ENCODE results near the gene COL20A1. TPM values are rescaled to one million over a fixed set of nuclear protein-coding genes. Genes with fewer than 3 reads are reported as not detected.

The COL20A1 gene
- polyA plus RNA-seq, 4 donors, result 0.09 to 1.7 TPM; not detected in 2

GRCh38 chr20:63314015-63314471 is 21.1 kb downstream of the COL20A1 start:
- Histone ChIP-seq H3K27ac (ENCODE audit: low read depth in 1 of 3, low read length in 2 of 3) (no peak overlapping the region), H3K36me3 (ENCODE audit: control insufficient read depth in 3 of 3, insufficient read depth in 2 of 3, low read depth in 1 of 3, low read length in 3 of 3) (no peaks in the 10 kb centered on the region), H3K9me3 (ENCODE audit: control insufficient read depth in 2 of 2, insufficient read depth in 1 of 2, low read depth in 1 of 2, low read length in 1 of 2) (no peaks in the 10 kb centered on the region), H3K4me3 (ENCODE audit: low read depth in 1 of 3, low read length in 3 of 3) (no peak overlapping the region), H3K4me1 (ENCODE audit: control insufficient read depth in 3 of 3, insufficient read depth in 2 of 3, low read depth in 1 of 3, low read length in 2 of 3) (no peaks in the 10 kb centered on the region), H3K27me3 (ENCODE audit: control insufficient read depth in 3 of 3, insufficient read depth in 3 of 3, low read length in 3 of 3) (no peaks in the 10 kb centered on the region)
- 30 to 75% (median 45%) methylated on average over 7 to 9 of the region's 9 CpGs for WGBS, 3 donors
- FAIRE-seq (no peak), DNase-seq (no peak)

GRCh38 chr20:63314566-63315239 is 21.7 kb downstream of the COL20A1 start:
- Histone ChIP-seq H3K36me3 (ENCODE audit: control insufficient read depth in 3 of 3, insufficient read depth in 2 of 3, low read depth in 1 of 3, low read length in 3 of 3) (no peaks in the 10 kb centered on the region), H3K4me3 (ENCODE audit: low read depth in 1 of 3, low read length in 3 of 3) (no peak overlapping the region), H3K9me3 (ENCODE audit: control insufficient read depth in 2 of 2, insufficient read depth in 1 of 2, low read depth in 1 of 2, low read length in 1 of 2) (no peaks in the 10 kb centered on the region), H3K27ac (ENCODE audit: low read depth in 1 of 3, low read length in 2 of 3) (no peak overlapping the region), H3K4me1 (ENCODE audit: control insufficient read depth in 3 of 3, insufficient read depth in 2 of 3, low read depth in 1 of 3, low read length in 2 of 3) (no peaks in the 10 kb centered on the region), H3K27me3 (ENCODE audit: control insufficient read depth in 3 of 3, insufficient read depth in 3 of 3, low read length in 3 of 3) (no peaks in the 10 kb centered on the region)
- FAIRE-seq (no peak), DNase-seq (no peak)
- WGBS, 3 donors, result 69 to 82% (median 75%) methylated on average over 19 to 21 of the region's 21 CpGs

GRCh38 chr20:63315240-63315689 is 22.3 kb downstream of the COL20A1 start:
- no peaks in the 10 kb centered on the region for H3K9me3 ChIP-seq (ENCODE audit: control insufficient read depth in 2 of 2, insufficient read depth in 1 of 2, low read depth in 1 of 2, low read length in 1 of 2)
- 47 to 59% (median 48%) methylated on average over 14 to 15 of the region's 15 CpGs for WGBS, 3 donors
- no peaks in the 10 kb centered on the region for H3K27me3 ChIP-seq (ENCODE audit: control insufficient read depth in 3 of 3, insufficient read depth in 3 of 3, low read length in 3 of 3)
- no peak overlapping the region for H3K27ac ChIP-seq (ENCODE audit: low read depth in 1 of 3, low read length in 2 of 3)
- no peaks in the 10 kb centered on the region for H3K36me3 ChIP-seq (ENCODE audit: control insufficient read depth in 3 of 3, insufficient read depth in 2 of 3, low read depth in 1 of 3, low read length in 3 of 3)
- FAIRE-seq, result no peak
- H3K4me3 ChIP-seq (ENCODE audit: low read depth in 1 of 3, low read length in 3 of 3), result no peak overlapping the region
- H3K4me1 ChIP-seq (ENCODE audit: control insufficient read depth in 3 of 3, insufficient read depth in 2 of 3, low read depth in 1 of 3, low read length in 2 of 3), result no peaks in the 10 kb centered on the region
- DNase-seq, result no peak

GRCh38 chr20:63315731-63316491 is 22.9 kb downstream of the COL20A1 start:
- Histone ChIP-seq H3K4me1 (ENCODE audit: control insufficient read depth in 3 of 3, insufficient read depth in 2 of 3, low read depth in 1 of 3, low read length in 2 of 3) (no peaks in the 10 kb centered on the region), H3K36me3 (ENCODE audit: control insufficient read depth in 3 of 3, insufficient read depth in 2 of 3, low read depth in 1 of 3, low read length in 3 of 3) (no peaks in the 10 kb centered on the region), H3K4me3 (ENCODE audit: low read depth in 1 of 3, low read length in 3 of 3) (no peak overlapping the region), H3K27ac (ENCODE audit: low read depth in 1 of 3, low read length in 2 of 3) (no peak overlapping the region), H3K27me3 (ENCODE audit: control insufficient read depth in 3 of 3, insufficient read depth in 3 of 3, low read length in 3 of 3) (no peaks in the 10 kb centered on the region), H3K9me3 (ENCODE audit: control insufficient read depth in 2 of 2, insufficient read depth in 1 of 2, low read depth in 1 of 2, low read length in 1 of 2) (no peaks in the 10 kb centered on the region)
- 70 to 83% (median 80%) methylated on average over 18 to 31 of the region's 31 CpGs for WGBS, 3 donors
- FAIRE-seq, result no peak
- no peak for DNase-seq

GRCh38 chr20:63316502-63316921 is 23.5 kb downstream of the COL20A1 start:
- no peaks in the 10 kb centered on the region for H3K9me3 ChIP-seq (ENCODE audit: control insufficient read depth in 2 of 2, insufficient read depth in 1 of 2, low read depth in 1 of 2, low read length in 1 of 2)
- DNase-seq (no peak), FAIRE-seq (no peak)
- H3K36me3 ChIP-seq (ENCODE audit: control insufficient read depth in 3 of 3, insufficient read depth in 2 of 3, low read depth in 1 of 3, low read length in 3 of 3), result no peaks in the 10 kb centered on the region
- no peaks in the 10 kb centered on the region for H3K4me1 ChIP-seq (ENCODE audit: control insufficient read depth in 3 of 3, insufficient read depth in 2 of 3, low read depth in 1 of 3, low read length in 2 of 3)
- 69 to 83% (median 79%) methylated on average over 14 of the region's 14 CpGs for WGBS, 3 donors
- H3K4me3 ChIP-seq (ENCODE audit: low read depth in 1 of 3, low read length in 3 of 3), result no peak overlapping the region
- H3K27me3 ChIP-seq (ENCODE audit: control insufficient read depth in 3 of 3, insufficient read depth in 3 of 3, low read length in 3 of 3), result no peaks in the 10 kb centered on the region
- no peak overlapping the region for H3K27ac ChIP-seq (ENCODE audit: low read depth in 1 of 3, low read length in 2 of 3)

GRCh38 chr20:63317061-63317460 is 24.1 kb downstream of the COL20A1 start:
- H3K9me3 ChIP-seq (ENCODE audit: control insufficient read depth in 2 of 2, insufficient read depth in 1 of 2, low read depth in 1 of 2, low read length in 1 of 2), result no peaks in the 10 kb centered on the region
- no peaks in the 10 kb centered on the region for H3K36me3 ChIP-seq (ENCODE audit: control insufficient read depth in 3 of 3, insufficient read depth in 2 of 3, low read depth in 1 of 3, low read length in 3 of 3)
- H3K27me3 ChIP-seq (ENCODE audit: control insufficient read depth in 3 of 3, insufficient read depth in 3 of 3, low read length in 3 of 3), result peaks cover 0 to under 1% (median 0%) of the 10 kb centered on the region in 3 donors
- 70 to 88% (median 85%) methylated on average over 6 of the region's 6 CpGs for WGBS, 3 donors
- no peaks in the 10 kb centered on the region for H3K4me1 ChIP-seq (ENCODE audit: control insufficient read depth in 3 of 3, insufficient read depth in 2 of 3, low read depth in 1 of 3, low read length in 2 of 3)
- FAIRE-seq (no peak), DNase-seq (no peak)
- no peak overlapping the region for H3K4me3 ChIP-seq (ENCODE audit: low read depth in 1 of 3, low read length in 3 of 3)
- no peak overlapping the region for H3K27ac ChIP-seq (ENCODE audit: low read depth in 1 of 3, low read length in 2 of 3)

- FAIRE-seq, result no peak
- DNase-seq, result no peak
- Histone ChIP-seq H3K4me3 (ENCODE audit: low read depth in 1 of 3, low read length in 3 of 3) (no peak overlapping the region), H3K4me1 (ENCODE audit: control insufficient read depth in 3 of 3, insufficient read depth in 2 of 3, low read depth in 1 of 3, low read length in 2 of 3) (no peaks in the 10 kb centered on the region), H3K27me3 (ENCODE audit: control insufficient read depth in 3 of 3, insufficient read depth in 3 of 3, low read length in 3 of 3) (peaks cover 0 to 5% (median 1%) of the 10 kb centered on the region in 3 donors), H3K27ac (ENCODE audit: low read depth in 1 of 3, low read length in 2 of 3) (no peak overlapping the region), H3K9me3 (ENCODE audit: control insufficient read depth in 2 of 2, insufficient read depth in 1 of 2, low read depth in 1 of 2, low read length in 1 of 2) (no peaks in the 10 kb centered on the region), H3K36me3 (ENCODE audit: control insufficient read depth in 3 of 3, insufficient read depth in 2 of 3, low read depth in 1 of 3, low read length in 3 of 3) (no peaks in the 10 kb centered on the region)
- 71 to 82% (median 72%) methylated on average over 16 to 18 of the region's 18 CpGs for WGBS, 3 donors
Measured at GRCh38 chr20:63317601-63318291, 24.8 kb downstream of the COL20A1 start.

- no peaks in the 10 kb centered on the region for H3K4me1 ChIP-seq (ENCODE audit: control insufficient read depth in 3 of 3, insufficient read depth in 2 of 3, low read depth in 1 of 3, low read length in 2 of 3)
- H3K27me3 ChIP-seq (ENCODE audit: control insufficient read depth in 3 of 3, insufficient read depth in 3 of 3, low read length in 3 of 3), result peaks cover 0 to 7% (median 3%) of the 10 kb centered on the region in 3 donors
- no peaks in the 10 kb centered on the region for H3K36me3 ChIP-seq (ENCODE audit: control insufficient read depth in 3 of 3, insufficient read depth in 2 of 3, low read depth in 1 of 3, low read length in 3 of 3)
- no peak overlapping the region for H3K27ac ChIP-seq (ENCODE audit: low read depth in 1 of 3, low read length in 2 of 3)
- 74 to 89% (median 81%) methylated on average over 22 to 24 of the region's 24 CpGs for WGBS, 3 donors
- no peak for DNase-seq
- FAIRE-seq, result no peak
- H3K9me3 ChIP-seq (ENCODE audit: control insufficient read depth in 2 of 2, insufficient read depth in 1 of 2, low read depth in 1 of 2, low read length in 1 of 2), result no peaks in the 10 kb centered on the region
- no peak overlapping the region for H3K4me3 ChIP-seq (ENCODE audit: low read depth in 1 of 3, low read length in 3 of 3)
Measured at GRCh38 chr20:63318391-63319163, 25.6 kb downstream of the COL20A1 start.
